Osteoblast (primary cell): ENCODE data around the gene TRPV4. TPM values are rescaled to one million over a fixed set of nuclear protein-coding genes. Genes with fewer than 3 reads are reported as not detected.

Experiments
- DNase-seq: peaks from one replicate; pipeline ENCODE4 v3.0.0; 2011; ENCODE audit warnings: low spot score, mixed read lengths; ENCODE audit not compliant: insufficient read length; ENCODE audit errors: missing footprints
- H2AFZ ChIP-seq: 2 replicates; pipeline ENCODE4 v1.6.0; 2011; ENCODE audit warnings: mild to moderate bottlenecking, low read length
- H3K27ac ChIP-seq: 2 replicates; pipeline ENCODE4 v1.5.1; 2011; ENCODE audit warnings: mild to moderate bottlenecking, low read depth, low read length, moderate library complexity
- H3K27me3 ChIP-seq: 2 replicates; pipeline ENCODE4 v1.6.0; 2012; ENCODE audit warnings: mild to moderate bottlenecking, control low read depth, inconsistent platforms, low read length, moderate library complexity; ENCODE audit not compliant: insufficient read depth
- H3K36me3 ChIP-seq: 2 replicates; pipeline ENCODE4 v1.5.1; 2011; ENCODE audit warnings: mild to moderate bottlenecking, low read length, control low read depth, moderate library complexity; ENCODE audit not compliant: insufficient read depth
- H3K4me1 ChIP-seq: 2 replicates; pipeline ENCODE4 v1.5.1; 2011; ENCODE audit warnings: mild to moderate bottlenecking, low read length, control low read depth, moderate library complexity; ENCODE audit not compliant: insufficient read depth
- H3K4me2 ChIP-seq: 2 replicates; pipeline ENCODE4 v1.6.0; 2011; ENCODE audit warnings: mild to moderate bottlenecking, low read length; ENCODE audit not compliant: insufficient read depth
- H3K4me3 ChIP-seq: fragments of 200-600 bp; sonication (generic); 3 replicates; pipeline ENCODE4 v1.5.1; 2012; ENCODE audit warnings: mild to moderate bottlenecking, low read length, inconsistent platforms; ENCODE audit not compliant: insufficient read depth
- H3K79me2 ChIP-seq: 2 replicates; pipeline ENCODE4 v1.6.0; 2012; ENCODE audit warnings: mild to moderate bottlenecking, low read length, control low read depth, inconsistent platforms; ENCODE audit not compliant: insufficient read depth
- H3K9me3 ChIP-seq: 2 replicates; pipeline ENCODE4 v1.5.1; 2011; ENCODE audit warnings: low read depth, low read length, control low read depth
- H4K20me1 ChIP-seq: 2 replicates; pipeline ENCODE4 v1.6.0; 2012; ENCODE audit warnings: mild to moderate bottlenecking, low read length, control low read depth; ENCODE audit not compliant: insufficient read depth
- total RNA-seq: library from RNA; depleted of rRNA; stranded (reverse); fragments of >200 nt; gene quantifications from 2 replicates; pipeline ENCODE4 v1.2.3, GENCODE V29; 2012
- TF ChIP-seq, protein P1 (sequence below): IDR thresholded peaks from 2 replicates; pipeline ENCODE4 v1.5.1; 2011; ENCODE audit warnings: mild to moderate bottlenecking, low read depth, low read length, moderate library complexity; ENCODE audit errors: extremely low read depth

TRPV4 gene
- total RNA-seq, 1 donor: 5.8 TPM

GRCh38 chr12:109831365-109831764 is 1.8 kb downstream of the TRPV4 start:
- H3K27ac ChIP-seq: no peak overlapping the region
- no peaks in the 10 kb centered on the region for H3K27me3 ChIP-seq
- H3K4me3 ChIP-seq: no peak overlapping the region
- peak; percentile 72 for DNase-seq
- no peak overlapping the region for H3K4me2 ChIP-seq
- TF ChIP-seq, protein P1, sequence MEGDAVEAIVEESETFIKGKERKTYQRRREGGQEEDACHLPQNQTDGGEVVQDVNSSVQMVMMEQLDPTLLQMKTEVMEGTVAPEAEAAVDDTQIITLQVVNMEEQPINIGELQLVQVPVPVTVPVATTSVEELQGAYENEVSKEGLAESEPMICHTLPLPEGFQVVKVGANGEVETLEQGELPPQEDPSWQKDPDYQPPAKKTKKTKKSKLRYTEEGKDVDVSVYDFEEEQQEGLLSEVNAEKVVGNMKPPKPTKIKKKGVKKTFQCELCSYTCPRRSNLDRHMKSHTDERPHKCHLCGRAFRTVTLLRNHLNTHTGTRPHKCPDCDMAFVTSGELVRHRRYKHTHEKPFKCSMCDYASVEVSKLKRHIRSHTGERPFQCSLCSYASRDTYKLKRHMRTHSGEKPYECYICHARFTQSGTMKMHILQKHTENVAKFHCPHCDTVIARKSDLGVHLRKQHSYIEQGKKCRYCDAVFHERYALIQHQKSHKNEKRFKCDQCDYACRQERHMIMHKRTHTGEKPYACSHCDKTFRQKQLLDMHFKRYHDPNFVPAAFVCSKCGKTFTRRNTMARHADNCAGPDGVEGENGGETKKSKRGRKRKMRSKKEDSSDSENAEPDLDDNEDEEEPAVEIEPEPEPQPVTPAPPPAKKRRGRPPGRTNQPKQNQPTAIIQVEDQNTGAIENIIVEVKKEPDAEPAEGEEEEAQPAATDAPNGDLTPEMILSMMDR: no peak
- H4K20me1 ChIP-seq: peaks cover 7% of the 10 kb centered on the region
- H3K36me3 ChIP-seq: no peaks in the 10 kb centered on the region
- no peaks in the 10 kb centered on the region for H3K9me3 ChIP-seq
- H2AFZ ChIP-seq: no peak overlapping the region
- no peaks in the 10 kb centered on the region for H3K4me1 ChIP-seq
- H3K79me2 ChIP-seq: no peaks in the 10 kb centered on the region

GRCh38 chr12:109830718-109831117 is 2.5 kb downstream of the TRPV4 start:
- Histone ChIP-seq H3K4me3 (no peak overlapping the region), H3K36me3 (no peaks in the 10 kb centered on the region), H3K4me1 (no peaks in the 10 kb centered on the region), H2AFZ (no peak overlapping the region), H3K9me3 (no peaks in the 10 kb centered on the region), H3K4me2 (no peak overlapping the region), H3K27ac (no peak overlapping the region), H4K20me1 (peaks cover 7% of the 10 kb centered on the region), H3K27me3 (no peaks in the 10 kb centered on the region), H3K79me2 (no peaks in the 10 kb centered on the region)
- peak; percentile 65 for DNase-seq
- TF ChIP-seq, protein P1: no peak

GRCh38 chr12:109830267-109830666 is 2.9 kb downstream of the TRPV4 start:
- Histone ChIP-seq H3K27me3 (no peaks in the 10 kb centered on the region), H4K20me1 (peaks cover 7% of the 10 kb centered on the region), H3K36me3 (no peaks in the 10 kb centered on the region), H3K4me3 (no peak overlapping the region), H3K27ac (no peak overlapping the region), H3K4me2 (no peak overlapping the region), H3K9me3 (no peaks in the 10 kb centered on the region), H2AFZ (no peak overlapping the region), H3K4me1 (no peaks in the 10 kb centered on the region), H3K79me2 (no peaks in the 10 kb centered on the region)
- no peak for DNase-seq
- TF ChIP-seq, protein P1: no peak

DNA sequence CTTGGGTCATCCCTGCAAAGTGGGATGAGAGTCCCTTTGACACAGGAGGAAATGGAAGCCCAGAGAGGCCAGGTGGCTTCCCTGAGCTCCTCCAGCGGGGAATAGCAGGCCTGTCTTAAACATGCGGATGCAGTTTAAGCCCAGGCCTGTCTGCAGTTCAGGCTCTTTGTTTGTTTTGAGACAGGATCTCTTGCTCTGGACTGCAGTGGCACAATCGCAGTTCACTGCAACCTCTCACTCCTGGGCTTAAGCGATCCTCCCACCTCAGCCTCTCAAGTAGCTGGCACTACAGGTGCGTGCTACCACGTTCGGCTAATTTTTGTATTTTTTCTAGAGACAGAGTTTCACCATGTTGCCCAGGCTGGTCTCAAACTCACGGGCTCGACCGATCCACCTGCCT is 3.5 kb downstream of the TRPV4 start:
- no peaks in the 10 kb centered on the region for H3K4me1 ChIP-seq
- TF ChIP-seq, protein P1: no peak

More for the DNA sequence above, 3.5 kb downstream of the TRPV4 start:
- Histone ChIP-seq H3K27ac (no peak overlapping the region), H4K20me1 (peaks cover 7% of the 10 kb centered on the region), H3K4me3 (no peak overlapping the region), H3K4me2 (no peak overlapping the region), H3K36me3 (no peaks in the 10 kb centered on the region), H3K27me3 (no peaks in the 10 kb centered on the region), H3K79me2 (no peaks in the 10 kb centered on the region), H3K9me3 (no peaks in the 10 kb centered on the region), H2AFZ (no peak overlapping the region)
- no peak for DNase-seq
